Measurements from ENCODE around the gene MISFA.
"Not testable (repeated sequence)": the region's sequence is repeated elsewhere in the genome, so short reads cannot be mapped to it uniquely, and the experiment has no call there.

Gene MISFA

GRCh38 chr11:18599739-18600230, at the start of gene MISFA:
Gene MISFA, plus strand, starts transcription at chr11:18599789. Its CDS starts 140 bp downstream, at chr11:18599929.
- no peak for DNase-seq

- DNase-seq = no peak
Measured at GRCh38 chr11:18563090-18563730, 36.4 kb upstream of the MISFA start.

GRCh38 chr11:18564149-18564548, 35.4 kb upstream of the MISFA start:
- DNase-seq = no peak

DNA sequence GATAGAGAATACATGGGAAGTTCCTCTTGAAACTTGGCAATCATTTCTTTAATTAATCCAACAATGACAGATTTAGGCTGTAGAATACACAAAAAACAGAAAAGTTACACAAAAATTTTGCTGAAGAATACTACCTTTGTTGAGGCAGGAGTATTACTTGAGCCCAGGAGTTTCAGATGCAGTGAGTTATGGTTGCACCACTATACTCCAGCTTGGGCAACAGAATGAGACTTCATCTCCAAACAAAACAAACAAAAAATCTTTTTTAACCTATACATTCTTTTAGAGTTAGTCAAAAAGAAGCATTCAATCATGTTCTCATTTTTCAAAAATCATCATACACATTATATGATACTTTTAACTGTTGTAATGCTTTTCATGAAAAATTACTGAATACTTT, 33.2 kb upstream of the MISFA start:
- DNase-seq = no peak

GRCh38 chr11:18567081-18567480, 32.5 kb upstream of the MISFA start:
- DNase-seq = no peak

DNA sequence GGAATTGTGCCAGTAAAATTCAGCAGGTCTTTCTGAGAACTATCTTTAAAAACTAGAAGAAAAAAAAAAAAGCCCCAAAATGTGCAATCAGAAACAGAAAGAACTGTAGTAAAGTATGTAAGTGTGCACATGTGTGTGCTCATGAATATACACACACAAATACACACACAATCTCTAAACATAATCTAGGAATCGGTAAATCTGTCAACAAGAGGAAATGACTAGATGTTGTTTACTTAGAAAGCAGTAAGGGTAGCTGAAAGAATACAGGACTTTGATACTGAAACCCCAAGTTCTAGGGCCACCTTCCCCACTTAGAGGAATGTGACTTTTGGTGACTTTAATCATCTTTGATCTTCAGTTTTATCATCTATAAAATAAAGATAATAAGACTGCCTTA, 24.2 kb upstream of the MISFA start:
- DNase-seq = no peak

DNA sequence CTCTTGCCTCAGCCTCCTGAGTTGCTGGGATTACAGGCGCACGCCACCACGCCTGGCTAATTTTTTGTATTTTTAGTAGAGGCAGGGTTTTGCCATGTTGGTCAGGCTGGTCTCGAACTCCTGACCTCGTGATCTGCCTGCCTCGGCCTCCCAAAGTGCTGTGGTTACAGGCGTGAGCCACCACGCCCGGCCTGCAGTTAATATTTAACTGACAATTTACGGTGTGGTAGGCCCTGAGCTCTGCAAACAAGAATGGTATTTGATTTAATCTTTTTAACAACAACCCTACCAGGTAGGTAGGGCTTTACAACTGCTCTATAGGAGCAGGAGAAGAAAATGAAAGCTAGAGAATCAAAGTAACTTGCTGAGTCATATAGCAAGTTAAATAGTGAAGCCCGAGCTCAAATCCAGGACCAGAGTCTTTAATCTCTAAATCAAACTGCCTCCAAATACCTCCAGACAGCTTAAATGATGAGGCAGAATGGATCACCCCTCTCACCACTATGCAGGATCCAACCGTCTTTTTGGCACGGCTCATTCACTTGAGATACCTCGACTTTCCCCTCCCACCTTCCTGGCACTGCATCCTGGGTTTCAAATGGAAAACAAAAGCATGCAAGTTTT, 20.5 kb upstream of the MISFA start:
- DNase-seq = no peak

DNA sequence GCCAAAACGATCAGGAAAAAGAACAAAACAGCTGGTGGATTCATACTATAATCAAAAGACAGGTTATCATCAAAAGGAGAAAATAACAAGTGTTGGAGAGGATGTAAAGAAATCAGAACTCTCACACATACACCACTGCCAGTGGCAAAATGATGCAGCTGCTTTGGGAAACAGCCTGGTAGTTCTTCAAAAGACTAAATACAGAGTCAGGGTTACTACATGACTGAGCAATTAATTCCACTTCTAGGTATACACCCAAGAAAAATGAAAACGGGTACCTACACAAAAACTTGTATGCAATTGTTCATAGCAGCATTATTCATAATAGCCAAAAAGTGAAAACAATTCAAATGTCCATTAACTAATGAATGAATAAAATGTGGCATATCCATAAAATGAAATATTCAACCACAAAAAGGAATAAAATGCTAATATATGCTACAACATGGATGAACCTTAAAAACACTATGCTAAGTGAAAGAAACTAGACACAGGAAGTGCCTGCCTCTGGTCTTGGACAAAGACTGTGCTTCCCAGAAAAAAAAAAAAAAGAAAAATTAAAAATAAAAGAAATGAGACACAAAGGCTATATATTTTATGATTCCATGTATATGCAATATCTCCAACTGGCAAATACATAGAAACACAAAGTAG, 19.3 kb upstream of the MISFA start:
- no peak for DNase-seq

DNA sequence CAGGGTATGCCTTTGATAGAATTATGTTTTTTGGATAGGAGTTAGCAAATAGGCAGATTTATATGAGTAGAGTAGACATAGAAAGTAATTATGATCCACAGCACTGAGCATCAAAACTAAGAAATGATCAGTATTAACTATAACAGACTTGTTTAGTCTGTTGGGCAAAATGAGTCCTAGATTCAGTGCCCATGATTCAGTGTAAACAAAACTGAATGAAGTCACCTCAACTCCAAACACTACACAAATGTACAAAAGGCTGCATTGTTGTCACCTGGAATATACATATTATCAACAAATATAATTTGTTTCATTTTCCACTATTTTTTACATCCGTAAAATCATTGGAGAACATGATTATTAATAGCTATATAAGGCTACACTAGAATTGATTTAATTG, 17.8 kb upstream of the MISFA start:
- DNase-seq = no peak

DNA sequence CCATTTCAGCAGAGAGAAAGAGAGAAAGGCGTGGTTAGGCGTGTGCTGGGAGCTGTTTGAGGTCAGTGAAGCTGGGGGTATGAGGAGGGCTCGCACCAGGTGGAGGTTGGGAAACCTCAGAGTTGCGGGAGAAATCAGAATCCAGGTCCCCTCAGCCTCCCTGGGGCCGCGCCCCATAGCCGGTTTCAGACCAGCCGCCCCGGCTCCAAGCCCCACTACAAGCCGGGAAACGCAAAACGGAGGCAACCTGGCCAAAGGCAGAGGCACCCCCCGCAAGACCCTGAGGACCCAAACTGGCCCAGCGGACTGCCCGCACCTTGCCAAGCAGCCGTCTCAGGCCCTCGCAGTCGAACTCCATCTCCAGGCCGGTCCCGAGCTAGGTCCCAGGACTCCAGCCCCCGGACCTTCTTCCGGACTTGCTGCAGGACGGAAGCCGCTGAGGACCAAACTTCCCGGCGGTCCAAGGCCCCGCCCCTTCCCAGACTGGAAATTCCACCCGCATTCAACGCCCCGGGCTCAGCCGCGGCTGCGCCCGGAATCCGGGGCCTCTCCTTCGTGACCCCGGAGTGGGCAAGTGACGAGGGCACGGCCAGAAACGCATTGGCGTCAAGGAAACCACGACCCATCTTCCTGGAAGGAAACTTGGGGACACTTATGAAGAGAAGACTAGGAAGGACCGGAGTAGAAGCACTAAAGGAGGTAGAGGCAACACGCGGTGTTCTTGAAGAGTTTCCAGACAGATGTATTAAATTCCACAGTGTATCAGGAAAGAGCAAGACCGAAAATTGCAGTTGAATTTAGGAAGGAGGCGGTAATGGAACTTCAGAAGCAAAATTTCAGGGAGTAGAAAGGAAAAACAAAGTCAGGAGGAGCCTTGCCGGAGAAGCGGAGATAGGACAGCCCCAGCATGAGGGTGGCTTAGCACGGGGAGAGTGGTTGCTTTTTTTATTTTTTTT, 11.0 kb upstream of the MISFA start, which contains the start of gene UEVLD:
UEVLD (minus strand) TSS at position 438 of the 956 bp plus-strand sequence; CDS start at position 358, 80 bp downstream.
- peak; percentile 75 for DNase-seq

GRCh38 chr11:18590571-18590970, 9.0 kb upstream of the MISFA start:
- DNase-seq = no peak

- not testable (repeated sequence) for DNase-seq
Measured at GRCh38 chr11:18594088-18594487, 5.5 kb upstream of the MISFA start.

GRCh38 chr11:18594999-18595749, 4.4 kb upstream of the MISFA start:
- DNase-seq = no peak

DNA sequence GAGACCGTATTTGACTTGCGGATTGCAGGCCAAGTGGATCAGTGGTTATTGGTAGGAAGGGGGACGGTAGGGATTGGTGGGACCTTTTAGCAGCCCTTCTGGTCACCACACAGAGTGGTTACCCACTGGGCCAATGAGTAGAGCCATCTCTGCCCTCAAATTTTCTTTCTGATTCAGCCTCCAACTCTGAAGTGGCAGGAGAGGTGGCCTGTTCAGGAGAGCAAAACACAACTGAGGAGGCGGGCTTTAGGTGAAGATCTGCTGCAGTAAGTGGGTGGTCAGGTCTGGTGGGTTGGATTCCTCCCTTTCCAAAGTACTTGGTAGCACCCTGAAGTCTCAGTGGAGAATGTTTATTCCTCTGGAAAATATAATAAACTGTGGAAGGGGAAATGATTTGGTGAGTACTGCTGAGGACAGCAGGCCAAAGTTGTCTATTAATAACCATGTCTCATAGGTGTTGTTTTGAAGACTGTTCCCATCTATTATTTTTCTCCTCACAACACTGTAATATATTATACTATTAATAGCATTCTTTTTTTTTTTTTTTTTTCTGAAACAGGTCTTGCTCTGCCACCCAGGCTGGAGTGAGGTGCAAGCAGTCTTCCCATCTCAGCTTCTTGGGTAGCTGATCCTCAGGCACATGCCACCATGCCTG, 1.5 kb downstream of the MISFA start:
- no peak for DNase-seq

GRCh38 chr11:18608376-18608775, 8.8 kb downstream of the MISFA start:
- no peak for DNase-seq

DNA sequence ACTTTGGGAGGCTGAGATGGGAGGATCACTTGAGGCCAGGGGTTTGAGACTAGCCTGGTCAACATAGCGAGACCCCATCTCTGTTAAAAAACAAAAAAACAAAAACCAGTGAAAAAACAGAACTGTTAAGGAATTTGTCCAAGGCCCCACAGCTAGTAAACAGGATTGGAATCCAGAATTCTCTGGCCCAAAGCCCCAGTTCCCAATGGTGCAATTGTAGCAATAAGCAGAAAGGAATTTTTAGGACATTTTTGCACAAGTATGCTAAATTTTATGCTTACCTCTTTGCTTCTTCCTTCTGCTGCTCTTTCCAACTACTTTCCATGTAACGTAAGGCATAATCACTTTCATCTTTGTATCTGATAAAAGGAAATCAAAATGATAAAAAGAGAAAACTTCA, 11.6 kb downstream of the MISFA start:
- DNase-seq = no peak

GRCh38 chr11:18612394-18612793, 12.8 kb downstream of the MISFA start:
- no peak for DNase-seq

DNA sequence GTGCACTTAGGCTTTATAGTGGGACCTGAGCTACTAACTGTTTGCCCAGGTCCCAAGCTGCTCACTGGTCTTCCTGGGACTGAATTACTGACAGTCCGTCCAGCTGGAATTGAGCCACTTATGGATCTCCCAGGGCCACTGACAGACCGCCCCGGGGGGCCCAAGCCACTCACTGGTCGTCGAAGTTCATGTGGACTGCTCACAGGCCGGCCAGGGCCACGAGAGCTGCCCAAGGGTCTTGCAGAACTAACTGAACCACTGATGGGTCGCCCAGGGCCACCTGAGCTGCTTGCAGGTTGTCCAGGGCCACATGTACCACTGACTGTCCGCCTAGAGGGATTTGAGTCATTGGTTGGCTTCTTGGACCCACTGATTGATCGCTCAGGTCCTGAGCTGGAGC, 15.1 kb downstream of the MISFA start:
- DNase-seq = no peak

GRCh38 chr11:18615628-18616392, 16.2 kb downstream of the MISFA start:
- DNase-seq = no peak

- peak; percentile 22 for DNase-seq
Measured at GRCh38 chr11:18617688-18618341, 18.2 kb downstream of the MISFA start.

All from stimulated activated CD4-positive, alpha-beta T cell treated with anti-CD3 and anti-CD28 coated beads, Interleukin-4, amount 100 ng/mL, for 24 hours (primary cell).